ENCODE results near the gene CES4A. TPM values are rescaled to one million over a fixed set of nuclear protein-coding genes. Genes with fewer than 3 reads are reported as not detected.
"Not testable (repeated sequence)": the region's sequence is repeated elsewhere in the genome, so short reads cannot be mapped to it uniquely, and the experiment has no call there.

CES4A gene
- total RNA-seq, 1 donor from 2014 or later: 14.8 TPM

- Histone ChIP-seq H3K27me3 (ENCODE audit: low read depth) (no peaks in the 10 kb centered on the region), H3K36me3 (peaks cover 53% of the 10 kb centered on the region), H3K4me3 (no peak overlapping the region), H3K27ac (no peak overlapping the region), H3K9me3 (no peaks in the 10 kb centered on the region), H3K4me1 (peaks cover 12% of the 10 kb centered on the region)
- DNase-seq (no peak), ATAC-seq (no peak)
- TF ChIP-seq, protein P1, sequence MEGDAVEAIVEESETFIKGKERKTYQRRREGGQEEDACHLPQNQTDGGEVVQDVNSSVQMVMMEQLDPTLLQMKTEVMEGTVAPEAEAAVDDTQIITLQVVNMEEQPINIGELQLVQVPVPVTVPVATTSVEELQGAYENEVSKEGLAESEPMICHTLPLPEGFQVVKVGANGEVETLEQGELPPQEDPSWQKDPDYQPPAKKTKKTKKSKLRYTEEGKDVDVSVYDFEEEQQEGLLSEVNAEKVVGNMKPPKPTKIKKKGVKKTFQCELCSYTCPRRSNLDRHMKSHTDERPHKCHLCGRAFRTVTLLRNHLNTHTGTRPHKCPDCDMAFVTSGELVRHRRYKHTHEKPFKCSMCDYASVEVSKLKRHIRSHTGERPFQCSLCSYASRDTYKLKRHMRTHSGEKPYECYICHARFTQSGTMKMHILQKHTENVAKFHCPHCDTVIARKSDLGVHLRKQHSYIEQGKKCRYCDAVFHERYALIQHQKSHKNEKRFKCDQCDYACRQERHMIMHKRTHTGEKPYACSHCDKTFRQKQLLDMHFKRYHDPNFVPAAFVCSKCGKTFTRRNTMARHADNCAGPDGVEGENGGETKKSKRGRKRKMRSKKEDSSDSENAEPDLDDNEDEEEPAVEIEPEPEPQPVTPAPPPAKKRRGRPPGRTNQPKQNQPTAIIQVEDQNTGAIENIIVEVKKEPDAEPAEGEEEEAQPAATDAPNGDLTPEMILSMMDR (IDR thresholded peaks at IDR 0.05): no peak
- intact Hi-C loops (cut with DNase I): no loop called here
Measured at GRCh38 chr16:67040906-67041305, 52.5 kb downstream of the CES4A start.

GRCh38 chr16:67041520-67041919, 53.1 kb downstream of the CES4A start:
- H3K4me1 ChIP-seq; H3K9me3 ChIP-seq; DNase-seq; intact Hi-C loops (cut with DNase I); H3K27ac ChIP-seq; H3K4me3 ChIP-seq; ATAC-seq; H3K27me3 ChIP-seq (ENCODE audit: low read depth): not testable (repeated sequence)
- peaks cover 57% of the 10 kb centered on the region for H3K36me3 ChIP-seq

DNA sequence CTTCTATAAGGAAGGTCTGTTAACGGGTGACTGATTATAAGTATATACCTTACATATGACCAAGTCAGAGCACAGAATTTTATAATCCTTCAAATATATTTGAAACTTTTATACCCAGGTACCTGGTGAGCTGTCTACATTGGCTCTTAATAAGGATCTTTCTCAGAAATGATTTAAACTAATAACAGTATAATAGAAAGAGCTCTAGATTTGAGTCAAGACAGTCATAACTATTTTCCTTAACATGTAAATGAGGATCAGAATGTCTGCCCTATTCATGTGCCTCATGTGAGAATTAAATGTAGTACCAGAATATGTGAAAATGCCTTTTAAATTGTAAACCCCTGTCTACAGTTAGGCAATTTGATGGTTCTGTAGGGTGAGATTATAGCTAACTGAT, 55.0 kb downstream of the CES4A start:
- Histone ChIP-seq H3K27ac (no peak overlapping the region), H3K4me3 (no peak overlapping the region), H3K9me3 (no peaks in the 10 kb centered on the region), H3K27me3 (ENCODE audit: low read depth) (no peaks in the 10 kb centered on the region), H3K36me3 (peaks cover 42% of the 10 kb centered on the region), H3K4me1 (peaks cover 6% of the 10 kb centered on the region)
- TF ChIP-seq, protein P1 (IDR thresholded peaks at IDR 0.05): no peak
- DNase-seq (no peak), ATAC-seq (no peak)
- intact Hi-C loops (cut with DNase I): no loop called here

DNA sequence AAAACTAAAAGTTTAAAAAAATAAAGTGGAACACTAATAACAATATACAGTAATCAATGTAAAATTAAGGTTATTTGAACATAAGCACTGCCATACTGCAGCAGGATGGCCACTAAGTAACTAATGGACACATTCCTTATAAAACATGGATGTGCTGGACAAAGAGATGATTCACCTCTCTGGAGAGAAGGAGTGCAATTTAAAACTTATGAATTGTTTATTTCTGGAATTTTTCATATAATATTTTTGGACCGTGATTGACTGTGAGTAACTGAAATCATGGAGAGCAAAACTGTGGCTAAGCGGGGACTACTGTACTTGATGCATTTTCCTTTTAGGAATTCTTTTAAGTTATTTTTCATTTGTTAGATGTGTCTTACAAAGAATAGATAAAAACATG, 62.4 kb downstream of the CES4A start:
- Histone ChIP-seq H3K9me3 (no peaks in the 10 kb centered on the region), H3K4me1 (peaks cover 8% of the 10 kb centered on the region), H3K36me3 (peaks cover 12% of the 10 kb centered on the region), H3K4me3 (no peak overlapping the region), H3K27ac (no peak overlapping the region), H3K27me3 (ENCODE audit: low read depth) (no peaks in the 10 kb centered on the region)
- no peak for ATAC-seq
- intact Hi-C loops (cut with DNase I): no loop called here
- DNase-seq: no peak
- TF ChIP-seq, protein P1 (IDR thresholded peaks at IDR 0.05): no peak

DNA sequence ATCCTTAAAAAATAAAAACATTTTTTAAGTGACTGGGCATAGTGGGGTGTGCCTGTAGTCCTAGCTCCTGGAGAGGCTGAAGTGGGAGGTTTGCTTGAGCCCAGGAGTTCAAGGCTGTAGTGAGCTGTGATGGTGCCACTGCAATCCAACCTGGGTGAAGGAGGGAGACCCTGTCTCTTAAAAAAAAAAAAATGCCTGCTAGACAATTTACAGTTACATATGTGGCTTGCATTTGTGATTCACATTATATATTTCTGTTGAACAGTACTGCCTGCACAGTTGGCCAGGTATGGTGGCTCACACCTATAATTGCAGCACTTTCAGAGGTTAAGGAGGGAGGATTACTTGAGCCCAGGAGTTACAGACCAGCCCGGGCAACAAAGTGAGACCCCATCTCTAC, 64.0 kb downstream of the CES4A start:
- Histone ChIP-seq H3K36me3 (peaks cover 3% of the 10 kb centered on the region), H3K27ac (no peak overlapping the region), H3K4me3 (no peak overlapping the region), H3K9me3 (no peaks in the 10 kb centered on the region), H3K27me3 (ENCODE audit: low read depth) (no peaks in the 10 kb centered on the region), H3K4me1 (peaks cover 8% of the 10 kb centered on the region)
- intact Hi-C loops (cut with DNase I): no loop called here
- TF ChIP-seq, protein P1 (IDR thresholded peaks at IDR 0.05): no peak
- no peak for DNase-seq
- ATAC-seq: no peak

DNA sequence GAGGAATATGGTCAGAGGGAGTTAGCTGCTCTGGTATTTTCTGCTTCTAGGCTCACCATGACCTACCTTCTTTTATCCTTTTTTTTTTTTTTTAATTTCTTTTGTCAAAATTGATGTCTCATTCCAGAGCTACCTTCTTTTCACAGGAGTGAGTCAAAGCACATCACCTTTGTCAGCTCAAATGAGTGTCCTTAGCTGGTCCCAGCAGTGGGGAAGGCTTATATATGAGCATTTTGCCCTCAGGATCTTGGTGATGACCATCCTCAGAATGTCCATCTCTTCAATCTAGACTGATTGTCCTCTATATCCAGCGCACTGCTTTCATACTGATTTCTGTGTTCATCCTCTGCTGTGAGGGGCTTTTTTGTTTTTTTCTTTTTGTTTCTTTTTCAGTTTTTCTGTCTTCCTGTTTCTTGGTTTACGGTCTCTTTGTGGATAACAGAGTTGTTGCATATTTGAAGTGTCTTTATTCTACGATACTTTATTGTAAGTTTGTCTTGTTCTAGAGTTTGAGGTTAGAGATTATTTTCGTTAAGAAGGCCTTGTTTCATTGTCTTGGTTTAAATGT, 65.5 kb downstream of the CES4A start:
- Histone ChIP-seq H3K27me3 (ENCODE audit: low read depth) (no peaks in the 10 kb centered on the region), H3K9me3 (no peaks in the 10 kb centered on the region), H3K27ac (no peak overlapping the region), H3K4me1 (peaks cover 8% of the 10 kb centered on the region), H3K4me3 (no peak overlapping the region), H3K36me3 (peaks cover 3% of the 10 kb centered on the region)
- DNase-seq (no peak), ATAC-seq (no peak)
- intact Hi-C loops (cut with DNase I): no loop called here
- TF ChIP-seq, protein P1 (IDR thresholded peaks at IDR 0.05): no peak

Data from lower lobe of right lung (tissue), 2 donors.